IMR-90 (cell line): ENCODE measurements around the gene ADAM12. TPM values are rescaled to one million over a fixed set of nuclear protein-coding genes. Genes with fewer than 3 reads are reported as not detected.

Experiments
- ATAC-seq: fragments of 200-7000 bp; cut with Tn5 transposase; 2 replicates; pipeline ENCODE4 v1.9.1; 2020; ENCODE audit warnings: low read depth, mild to moderate bottlenecking, moderate library complexity
- BruUV-seq: library from RNA; stranded (reverse); fragments of 400-500 nt; replicated peaks from 2 replicates; lab custom pipeline; 2021; lab: Mats Ljungman, UMichigan
- CTCF ChIA-PET: fragments of 300-600 bp; formaldehyde crosslinking; extraction: SDS; loops from one replicate; lab custom pipeline; 2021; ENCODE audit warnings: antibody characterized with exemption; lab: Yijun Ruan, JAX
- POLR2A ChIA-PET: fragments of 300-600 bp; sonication (Branson Sonifier 250); formaldehyde crosslinking; loops from one replicate; lab custom pipeline; 2022; ENCODE audit warnings: antibody characterized with exemption; ENCODE audit not compliant: unreplicated experiment; lab: Charles Lee
- DNase-seq: peaks from one replicate; pipeline ENCODE4 v3.0.0; 2013
- H2AFZ ChIP-seq: replicated peaks from 2 replicates; pipeline ENCODE3; 2013; ENCODE audit warnings: low read length, mild to moderate bottlenecking; ENCODE audit not compliant: poor library complexity
- H2AK5ac ChIP-seq: 2 replicates; pipeline ENCODE4 v1.6.1; 2013; ENCODE audit warnings: low read depth, low read length, inconsistent platforms
- H2AK9ac ChIP-seq: replicated peaks from 2 replicates; pipeline ENCODE3; 2013; ENCODE audit warnings: mild to moderate bottlenecking, low read depth, low read length, moderate library complexity; ENCODE audit not compliant: poor library complexity
- H2BK120ac ChIP-seq: 2 replicates; pipeline ENCODE4 v1.6.1; 2013; ENCODE audit warnings: low read depth, low read length, inconsistent platforms
- H2BK15ac ChIP-seq: 3 replicates; pipeline ENCODE4 v1.6.1; 2013; ENCODE audit warnings: low read depth, low read length, inconsistent platforms
- H2BK20ac ChIP-seq: 2 replicates; pipeline ENCODE4 v1.6.1; 2013; ENCODE audit warnings: low read depth, mild to moderate bottlenecking, inconsistent platforms, low read length, moderate library complexity
- H2BK5ac ChIP-seq: 2 replicates; pipeline ENCODE4 v1.6.1; 2013; ENCODE audit warnings: mild to moderate bottlenecking, low read depth, low read length, inconsistent platforms; ENCODE audit not compliant: poor library complexity, severe bottlenecking
- H3K14ac ChIP-seq: replicated peaks from 2 replicates; pipeline ENCODE4 v1.6.1; 2013; ENCODE audit warnings: low read depth, low read length, inconsistent platforms
- H3K18ac ChIP-seq: 2 replicates; pipeline ENCODE4 v1.6.1; 2013; ENCODE audit warnings: low read depth, low read length, control low read depth
- H3K23ac ChIP-seq: 2 replicates; pipeline ENCODE4 v1.6.1; 2013; ENCODE audit warnings: low read depth, low read length, inconsistent platforms
- H3K27ac ChIP-seq: 2 replicates; pipeline ENCODE4 v1.5.1; 2013; ENCODE audit warnings: mild to moderate bottlenecking, control low read depth, low read length; ENCODE audit not compliant: insufficient read depth
- H3K27me3 ChIP-seq: 2 replicates; pipeline ENCODE4 v1.6.1; 2013; ENCODE audit warnings: low read length; ENCODE audit not compliant: control insufficient read depth, insufficient read depth
- H3K36me3 ChIP-seq: 2 replicates; pipeline ENCODE4 v1.6.1; 2013; ENCODE audit warnings: low read length, mixed read lengths; ENCODE audit not compliant: control insufficient read depth, insufficient read depth
- H3K4ac ChIP-seq: 2 replicates; pipeline ENCODE4 v1.6.1; 2013; ENCODE audit warnings: low read depth, low read length, inconsistent platforms
- H3K4me1 ChIP-seq: 2 replicates; pipeline ENCODE4 v1.6.1; 2013; ENCODE audit warnings: low read length, mixed read lengths; ENCODE audit not compliant: control insufficient read depth, insufficient read depth
- H3K4me2 ChIP-seq: 2 replicates; pipeline ENCODE4 v1.6.1; 2013; ENCODE audit warnings: low read depth, mild to moderate bottlenecking, control low read depth, low read length, moderate library complexity
- H3K4me3 ChIP-seq: 2 replicates; pipeline ENCODE4 v1.5.1; 2013; ENCODE audit warnings: low read depth, mild to moderate bottlenecking, control low read depth, low read length, moderate library complexity; ENCODE audit not compliant: insufficient read depth
- H3K56ac ChIP-seq: 2 replicates; pipeline ENCODE4 v1.6.1; 2013; ENCODE audit warnings: low read length, inconsistent platforms; ENCODE audit not compliant: insufficient read depth; ENCODE audit errors: extremely low read depth
- H3K79me1 ChIP-seq, 2 experiments: 2 replicates each; pipeline ENCODE4 v1.6.1; 2013; ENCODE audit warnings: low read length in 2 of 2, inconsistent platforms in 1 of 2, low read depth in 1 of 2
- H3K9ac ChIP-seq: 2 replicates; pipeline ENCODE4 v1.6.1; 2013; ENCODE audit warnings: low read depth, low read length, control low read depth
- H3K9me1 ChIP-seq: 2 replicates; pipeline ENCODE4 v1.6.1; 2013; ENCODE audit warnings: low read length, inconsistent platforms; ENCODE audit not compliant: insufficient read depth
- H3K9me3 ChIP-seq: 2 replicates; pipeline ENCODE4 v1.6.1; 2013; ENCODE audit warnings: low read length; ENCODE audit not compliant: control insufficient read depth, insufficient read depth
- H4K20me1 ChIP-seq: 2 replicates; pipeline ENCODE4 v1.6.1; 2013; ENCODE audit warnings: low read length, inconsistent platforms; ENCODE audit not compliant: insufficient read depth
- H4K5ac ChIP-seq: 2 replicates; pipeline ENCODE4 v1.6.1; 2013; ENCODE audit warnings: mild to moderate bottlenecking, low read depth, low read length, control low read depth
- H4K8ac ChIP-seq, 2 experiments: 2 replicates each; pipeline ENCODE4 v1.6.1; 2013; ENCODE audit warnings: low read depth in 2 of 2, low read length in 2 of 2, control low read depth in 1 of 2, inconsistent platforms in 1 of 2
- H4K91ac ChIP-seq: 2 replicates; pipeline ENCODE4 v1.6.1; 2013; ENCODE audit warnings: low read depth, low read length, inconsistent platforms; ENCODE audit not compliant: insufficient read depth
- MAZ ChIP-seq: IDR thresholded peaks from 2 replicates; pipeline ENCODE4 v1.6.1; 2012; ENCODE audit warnings: low read depth, mild to moderate bottlenecking, low read length, improper control_type of control experiment, moderate library complexity, borderline replicate concordance
- RFX5 ChIP-seq: IDR thresholded peaks from 2 replicates; pipeline ENCODE4 v1.8.0; 2012; ENCODE audit warnings: low read depth, mild to moderate bottlenecking, low read length, moderate library complexity
- dilution Hi-C: fragments of 300-500 bp; cut with HindIII; formaldehyde crosslinking; loops from one replicate; pipeline ENCODE4 v1.14.3; 2018; ENCODE audit warnings: low sequenced_read_pairs; ENCODE audit not compliant: unreplicated experiment
- in situ Hi-C: fragments of 300-500 bp; cut with MboI; formaldehyde crosslinking; loops from 3 replicates; pipeline ENCODE4 v1.14.3; 2019; ENCODE audit warnings: low sequenced_read_pairs, inconsistent platforms, mixed read lengths
- intact Hi-C: fragments of 100-400 bp; cut with micrococcal nuclease; formaldehyde crosslinking; loops from 2 replicates; pipeline ENCODE4 v1.10.0; 2022
- polyA plus RNA-seq, 3 experiments: library from polyadenylated mRNA; depleted of rRNA; stranded (reverse); fragments of >200 nt; gene quantifications; 2 replicates each; pipeline ENCODE4 v1.2.3, GENCODE V29; 2012; ENCODE audit warnings: low replicate concordance in 1 of 3
- total RNA-seq: library from RNA; depleted of rRNA; stranded (reverse); fragments of >200 nt; gene quantifications from 2 replicates; pipeline ENCODE4 v1.2.3, GENCODE V29; 2012

The ADAM12 gene
- total and polyA plus RNA-seq, 2 of the 4 experiments (the other 2 are of a cell fraction): 9.6 to 10.2 TPM

GRCh38 chr10:126198681-126199080 is 189.6 kb downstream of the ADAM12 start:
- Histone ChIP-seq H3K18ac (peak overlapping the region; percentile 12; the same call in 1 of the 2 replicates), H4K91ac (peak overlapping the region; percentile 22; the same call in 1 of the 2 replicates), H3K79me1 (no peaks in the 10 kb centered on the region), H3K9me3 (no peaks in the 10 kb centered on the region), H4K8ac (peak overlapping the region; percentile 35 to 45; a peak in 3 of 4 replicates), H2AK9ac (peak overlapping the region; percentile 16), H2AK5ac (peak overlapping the region; percentile 72), H2AFZ (peak overlapping the region; percentile 14), H3K23ac (no peak overlapping the region), H3K4ac (peak overlapping the region; percentile 50), H3K36me3 (no peaks in the 10 kb centered on the region), H3K14ac (no peak overlapping the region), H3K9ac (no peak overlapping the region), H3K9me1 (no peaks in the 10 kb centered on the region), H3K56ac (0 out of 2 replicates have a peak overlapping the region, but pooled peaks have one; percentile 28), H2BK15ac (peak overlapping the region; percentile 7; the same call in 1 of the 3 replicates), H3K4me2 (no peak overlapping the region), H3K4me3 (no peak overlapping the region), H4K20me1 (no peaks in the 10 kb centered on the region), H3K4me1 (peaks cover 4% of the 10 kb centered on the region; the same call in 1 of the 2 replicates), H2BK5ac (peak overlapping the region; percentile 30), H2BK120ac (peak overlapping the region; percentile 83), H3K27ac (no peak overlapping the region; the same call in 1 of the 2 replicates), H2BK20ac (peak overlapping the region; percentile 72), H3K27me3 (no peaks in the 10 kb centered on the region), H4K5ac (peak overlapping the region; percentile 19; the same call in 1 of the 2 replicates)
- in situ Hi-C loops: no loop called here
- BruUV-seq: no TSS peak
- CTCF ChIA-PET: no interaction called here
- TF ChIP-seq RFX5 (no peak), MAZ (no peak)
- DNase-seq (no peak), ATAC-seq (no peak)
- POLR2A ChIA-PET: no interaction called here
- dilution Hi-C loops: no loop called here
- intact Hi-C loops: loop anchor here (1.0 to 10.0 kb wide), 2 partner anchors 49 to 186 kb away; partner anchors contain the start of gene ADAM12
